ENCODE results near the gene LARGE1. TPM values are rescaled to one million over a fixed set of nuclear protein-coding genes. Genes with fewer than 3 reads are reported as not detected.

The LARGE1 gene
- total RNA-seq, 2 donors from 2014 or later: 29.5 to 42.1 TPM

DNA sequence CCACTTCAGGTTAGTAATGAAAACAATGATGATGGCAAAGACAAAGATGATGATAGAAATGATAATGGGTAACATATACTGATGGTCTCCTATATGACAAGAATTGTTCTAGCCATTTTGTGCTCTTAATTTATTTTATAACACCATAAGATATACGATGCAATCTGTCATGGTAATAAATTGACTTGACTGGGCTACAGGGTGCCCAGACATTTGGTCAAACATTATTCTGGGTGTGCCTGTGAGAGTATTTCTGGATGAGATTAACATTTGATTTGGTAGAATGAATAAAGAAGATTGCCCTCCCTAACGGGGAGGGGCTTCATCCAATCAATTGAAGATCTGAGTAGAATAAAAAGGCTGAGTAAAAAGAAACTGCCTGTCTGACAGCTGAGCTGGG lies 237.3 kb downstream of the LARGE1 start:
- no peaks in the 10 kb centered on the region for H3K27me3 ChIP-seq (replicated peaks; ENCODE audit: insufficient read depth)
- no peaks in the 10 kb centered on the region for H3K36me3 ChIP-seq
- H3K9me3 ChIP-seq: no peaks in the 10 kb centered on the region
- no peak overlapping the region for H3K4me3 ChIP-seq
- TF ChIP-seq, protein P1, sequence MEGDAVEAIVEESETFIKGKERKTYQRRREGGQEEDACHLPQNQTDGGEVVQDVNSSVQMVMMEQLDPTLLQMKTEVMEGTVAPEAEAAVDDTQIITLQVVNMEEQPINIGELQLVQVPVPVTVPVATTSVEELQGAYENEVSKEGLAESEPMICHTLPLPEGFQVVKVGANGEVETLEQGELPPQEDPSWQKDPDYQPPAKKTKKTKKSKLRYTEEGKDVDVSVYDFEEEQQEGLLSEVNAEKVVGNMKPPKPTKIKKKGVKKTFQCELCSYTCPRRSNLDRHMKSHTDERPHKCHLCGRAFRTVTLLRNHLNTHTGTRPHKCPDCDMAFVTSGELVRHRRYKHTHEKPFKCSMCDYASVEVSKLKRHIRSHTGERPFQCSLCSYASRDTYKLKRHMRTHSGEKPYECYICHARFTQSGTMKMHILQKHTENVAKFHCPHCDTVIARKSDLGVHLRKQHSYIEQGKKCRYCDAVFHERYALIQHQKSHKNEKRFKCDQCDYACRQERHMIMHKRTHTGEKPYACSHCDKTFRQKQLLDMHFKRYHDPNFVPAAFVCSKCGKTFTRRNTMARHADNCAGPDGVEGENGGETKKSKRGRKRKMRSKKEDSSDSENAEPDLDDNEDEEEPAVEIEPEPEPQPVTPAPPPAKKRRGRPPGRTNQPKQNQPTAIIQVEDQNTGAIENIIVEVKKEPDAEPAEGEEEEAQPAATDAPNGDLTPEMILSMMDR (IDR thresholded peaks at IDR 0.05): no peak
- no peak overlapping the region for H3K27ac ChIP-seq
- no peak for ATAC-seq (ENCODE audit: insufficient number of reproducible peaks, low FRiP score, low read depth)
- peaks cover 0 to under 1% of the 10 kb centered on the region in 2 donors for H3K4me1 ChIP-seq (ENCODE audit: control insufficient read depth in 1 of 2, low read depth in 2 of 2)
- DNase-seq (ENCODE audit: low spot score): no peak

DNA sequence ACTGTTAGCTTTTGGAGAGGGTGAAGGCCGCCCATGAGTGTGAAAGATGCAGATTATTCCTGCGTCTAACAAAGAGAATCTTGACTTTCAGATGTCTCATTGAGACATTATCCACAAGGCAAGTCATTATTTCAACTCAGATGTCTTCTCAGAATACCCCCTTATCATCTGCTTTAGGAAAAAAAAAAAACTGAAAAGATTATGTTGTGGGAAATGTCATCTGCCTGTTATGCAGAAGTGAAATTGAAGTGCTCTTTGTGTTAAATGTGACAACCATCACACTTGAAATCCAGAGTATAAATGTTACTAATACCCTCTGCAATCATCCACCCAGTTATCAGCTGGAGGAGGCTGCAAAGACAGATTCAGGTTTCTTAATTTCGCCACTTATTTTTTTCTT lies 239.6 kb downstream of the LARGE1 start:
- Histone ChIP-seq H3K36me3 (no peaks in the 10 kb centered on the region), H3K9me3 (no peaks in the 10 kb centered on the region)
- DNase-seq (ENCODE audit: low spot score): no peak

DNA sequence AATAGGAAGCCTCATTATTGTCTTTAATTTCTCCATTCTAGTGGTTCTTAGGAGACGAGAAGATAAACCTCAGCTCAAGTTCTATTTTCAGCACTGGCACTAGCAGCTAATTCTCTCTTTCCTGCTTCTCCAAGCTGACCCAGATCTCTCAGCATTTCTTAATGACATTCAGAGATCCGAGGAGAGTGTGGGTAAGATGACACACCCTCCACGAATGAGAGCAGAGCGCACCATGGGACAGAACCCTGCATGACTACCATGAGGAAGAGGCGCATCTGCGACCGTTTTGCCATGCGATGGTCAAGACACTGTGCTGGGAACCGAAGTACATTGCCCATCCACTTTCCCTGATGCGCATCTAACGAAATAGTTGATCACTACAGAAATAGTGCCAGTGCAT lies 241.8 kb downstream of the LARGE1 start:
- no peak for ATAC-seq (ENCODE audit: insufficient number of reproducible peaks, low FRiP score, low read depth)
- Histone ChIP-seq H3K27me3 (replicated peaks; ENCODE audit: insufficient read depth) (no peaks in the 10 kb centered on the region), H3K27ac (no peak overlapping the region), H3K4me3 (no peak overlapping the region), H3K9me3 (no peaks in the 10 kb centered on the region), H3K4me1 (ENCODE audit: control insufficient read depth in 1 of 2, low read depth in 2 of 2) (peaks cover 0 to 12% of the 10 kb centered on the region in 2 donors), H3K36me3 (no peaks in the 10 kb centered on the region)
- no peak for DNase-seq (ENCODE audit: low spot score)
- TF ChIP-seq, protein P1 (IDR thresholded peaks at IDR 0.05): no peak

More for the DNA sequence above, 239.6 kb downstream of the LARGE1 start:
- TF ChIP-seq, protein P1 (IDR thresholded peaks at IDR 0.05): no peak
- no peaks in the 10 kb centered on the region for H3K27me3 ChIP-seq (replicated peaks; ENCODE audit: insufficient read depth)
- ATAC-seq (ENCODE audit: insufficient number of reproducible peaks, low FRiP score, low read depth): no peak
- H3K4me1 ChIP-seq (ENCODE audit: control insufficient read depth in 1 of 2, low read depth in 2 of 2): peaks cover 0 to 12% of the 10 kb centered on the region in 2 donors
- H3K27ac ChIP-seq: no peak overlapping the region
- no peak overlapping the region for H3K4me3 ChIP-seq

DNA sequence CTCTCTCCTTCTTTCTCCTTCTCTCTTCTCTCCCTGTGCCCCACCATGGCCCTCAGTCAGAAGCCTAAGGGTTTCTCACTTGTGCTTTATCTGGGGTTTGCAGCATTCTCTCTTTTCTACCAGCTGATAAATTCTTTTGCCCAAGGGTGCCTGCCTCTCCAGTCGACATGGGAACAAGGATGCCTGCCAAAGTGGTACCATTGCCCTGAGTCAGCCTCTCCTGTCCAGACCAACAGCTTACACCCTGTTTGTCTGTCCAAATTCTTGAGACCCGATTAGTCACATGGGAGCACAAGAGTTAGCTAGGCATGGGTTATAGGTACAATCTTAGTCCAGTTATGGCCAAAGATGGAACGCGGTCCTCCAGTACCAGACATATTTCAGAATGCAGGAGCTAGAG lies 242.7 kb downstream of the LARGE1 start:
- no peaks in the 10 kb centered on the region for H3K9me3 ChIP-seq
- TF ChIP-seq, protein P1 (IDR thresholded peaks at IDR 0.05): no peak
- no peaks in the 10 kb centered on the region for H3K27me3 ChIP-seq (replicated peaks; ENCODE audit: insufficient read depth)
- DNase-seq (ENCODE audit: low spot score) (no peak), ATAC-seq (ENCODE audit: insufficient number of reproducible peaks, low FRiP score, low read depth) (no peak)
- no peak overlapping the region for H3K4me3 ChIP-seq
- H3K27ac ChIP-seq: no peak overlapping the region
- no peaks in the 10 kb centered on the region for H3K36me3 ChIP-seq
- peaks cover 0 to 12% of the 10 kb centered on the region in 2 donors for H3K4me1 ChIP-seq (ENCODE audit: control insufficient read depth in 1 of 2, low read depth in 2 of 2)

DNA sequence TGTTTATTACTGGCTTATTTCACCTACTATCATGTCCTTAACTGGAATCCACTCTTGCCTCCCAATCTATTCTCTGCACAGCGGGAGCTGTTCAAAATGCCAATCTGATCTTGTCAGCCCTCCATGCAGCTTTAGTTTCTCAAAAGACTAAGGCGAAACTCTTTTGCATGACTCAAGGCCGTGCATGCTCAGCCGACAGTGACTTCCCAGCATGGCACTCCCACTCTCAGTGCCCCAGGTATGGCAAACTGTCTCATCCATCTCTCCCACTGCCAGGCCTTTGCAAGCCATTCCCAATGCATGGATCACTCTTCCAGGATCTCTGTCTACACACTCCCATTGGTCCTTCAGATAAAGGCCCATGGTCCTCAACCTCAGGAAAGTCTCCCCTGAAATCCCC lies 245.9 kb downstream of the LARGE1 start:
- no peak for ATAC-seq (ENCODE audit: insufficient number of reproducible peaks, low FRiP score, low read depth)
- Histone ChIP-seq H3K36me3 (no peaks in the 10 kb centered on the region), H3K4me1 (ENCODE audit: control insufficient read depth in 1 of 2, low read depth in 2 of 2) (peaks cover 0 to 15% of the 10 kb centered on the region in 2 donors), H3K27ac (no peak overlapping the region), H3K4me3 (no peak overlapping the region), H3K27me3 (replicated peaks; ENCODE audit: insufficient read depth) (no peaks in the 10 kb centered on the region), H3K9me3 (no peaks in the 10 kb centered on the region)
- TF ChIP-seq, protein P1 (IDR thresholded peaks at IDR 0.05): no peak
- DNase-seq (ENCODE audit: low spot score): no peak
